ENCODE results near the gene IFITM5.

The IFITM5 gene

DNA sequence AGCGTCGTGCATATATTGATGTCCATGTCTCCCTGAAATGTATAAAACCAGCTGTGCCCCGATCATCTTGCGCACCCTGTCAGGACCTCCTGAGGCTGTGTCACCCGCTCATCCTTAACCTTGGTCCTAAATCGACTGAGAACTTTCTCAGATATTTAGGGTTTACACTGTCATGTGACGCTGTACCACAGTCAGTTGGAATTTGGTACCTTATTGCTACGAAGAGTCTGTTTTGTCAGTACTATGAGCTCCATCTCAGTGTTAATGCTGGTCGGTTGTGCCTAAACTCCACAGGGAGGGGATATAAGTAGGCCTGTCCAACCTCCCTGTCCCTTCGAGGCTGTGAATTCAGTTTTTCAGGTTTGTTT lies 6.5 kb upstream of the IFITM5 start (continued):
- TF ChIP-seq ZNF404 (tag by site-specific recombination; IDR thresholded peaks at IDR 0.05) (no peak), SP3 (tag by site-specific recombination; IDR thresholded peaks at IDR 0.05) (no peak), FEZF1 (tag by site-specific recombination; IDR thresholded peaks at IDR 0.05) (no peak), ZNF19 (tag by site-specific recombination; IDR thresholded peaks at IDR 0.05; ENCODE audit: low read depth) (no peak), GFI1B (tag by site-specific recombination; IDR thresholded peaks at IDR 0.05) (no peak), EGR2 (tag by site-specific recombination; IDR thresholded peaks at IDR 0.05; ENCODE audit: low read depth) (no peak)
- TF ChIP-seq, protein P1, sequence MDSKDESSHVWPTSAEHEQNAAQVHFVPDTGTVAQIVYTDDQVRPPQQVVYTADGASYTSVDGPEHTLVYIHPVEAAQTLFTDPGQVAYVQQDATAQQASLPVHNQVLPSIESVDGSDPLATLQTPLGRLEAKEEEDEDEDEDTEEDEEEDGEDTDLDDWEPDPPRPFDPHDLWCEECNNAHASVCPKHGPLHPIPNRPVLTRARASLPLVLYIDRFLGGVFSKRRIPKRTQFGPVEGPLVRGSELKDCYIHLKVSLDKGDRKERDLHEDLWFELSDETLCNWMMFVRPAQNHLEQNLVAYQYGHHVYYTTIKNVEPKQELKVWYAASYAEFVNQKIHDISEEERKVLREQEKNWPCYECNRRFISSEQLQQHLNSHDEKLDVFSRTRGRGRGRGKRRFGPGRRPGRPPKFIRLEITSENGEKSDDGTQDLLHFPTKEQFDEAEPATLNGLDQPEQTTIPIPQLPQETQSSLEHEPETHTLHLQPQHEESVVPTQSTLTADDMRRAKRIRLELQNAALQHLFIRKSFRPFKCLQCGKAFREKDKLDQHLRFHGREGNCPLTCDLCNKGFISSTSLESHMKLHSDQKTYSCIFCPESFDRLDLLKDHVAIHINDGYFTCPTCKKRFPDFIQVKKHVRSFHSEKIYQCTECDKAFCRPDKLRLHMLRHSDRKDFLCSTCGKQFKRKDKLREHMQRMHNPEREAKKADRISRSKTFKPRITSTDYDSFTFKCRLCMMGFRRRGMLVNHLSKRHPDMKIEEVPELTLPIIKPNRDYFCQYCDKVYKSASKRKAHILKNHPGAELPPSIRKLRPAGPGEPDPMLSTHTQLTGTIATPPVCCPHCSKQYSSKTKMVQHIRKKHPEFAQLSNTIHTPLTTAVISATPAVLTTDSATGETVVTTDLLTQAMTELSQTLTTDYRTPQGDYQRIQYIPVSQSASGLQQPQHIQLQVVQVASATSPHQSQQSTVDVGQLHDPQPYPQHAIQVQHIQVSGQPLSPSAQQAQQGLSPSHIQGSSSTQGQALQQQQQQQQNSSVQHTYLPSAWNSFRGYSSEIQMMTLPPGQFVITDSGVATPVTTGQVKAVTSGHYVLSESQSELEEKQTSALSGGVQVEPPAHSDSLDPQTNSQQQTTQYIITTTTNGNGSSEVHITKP (tag by site-specific recombination; IDR thresholded peaks at IDR 0.05), result no peak
- TF ChIP-seq, protein P2, sequence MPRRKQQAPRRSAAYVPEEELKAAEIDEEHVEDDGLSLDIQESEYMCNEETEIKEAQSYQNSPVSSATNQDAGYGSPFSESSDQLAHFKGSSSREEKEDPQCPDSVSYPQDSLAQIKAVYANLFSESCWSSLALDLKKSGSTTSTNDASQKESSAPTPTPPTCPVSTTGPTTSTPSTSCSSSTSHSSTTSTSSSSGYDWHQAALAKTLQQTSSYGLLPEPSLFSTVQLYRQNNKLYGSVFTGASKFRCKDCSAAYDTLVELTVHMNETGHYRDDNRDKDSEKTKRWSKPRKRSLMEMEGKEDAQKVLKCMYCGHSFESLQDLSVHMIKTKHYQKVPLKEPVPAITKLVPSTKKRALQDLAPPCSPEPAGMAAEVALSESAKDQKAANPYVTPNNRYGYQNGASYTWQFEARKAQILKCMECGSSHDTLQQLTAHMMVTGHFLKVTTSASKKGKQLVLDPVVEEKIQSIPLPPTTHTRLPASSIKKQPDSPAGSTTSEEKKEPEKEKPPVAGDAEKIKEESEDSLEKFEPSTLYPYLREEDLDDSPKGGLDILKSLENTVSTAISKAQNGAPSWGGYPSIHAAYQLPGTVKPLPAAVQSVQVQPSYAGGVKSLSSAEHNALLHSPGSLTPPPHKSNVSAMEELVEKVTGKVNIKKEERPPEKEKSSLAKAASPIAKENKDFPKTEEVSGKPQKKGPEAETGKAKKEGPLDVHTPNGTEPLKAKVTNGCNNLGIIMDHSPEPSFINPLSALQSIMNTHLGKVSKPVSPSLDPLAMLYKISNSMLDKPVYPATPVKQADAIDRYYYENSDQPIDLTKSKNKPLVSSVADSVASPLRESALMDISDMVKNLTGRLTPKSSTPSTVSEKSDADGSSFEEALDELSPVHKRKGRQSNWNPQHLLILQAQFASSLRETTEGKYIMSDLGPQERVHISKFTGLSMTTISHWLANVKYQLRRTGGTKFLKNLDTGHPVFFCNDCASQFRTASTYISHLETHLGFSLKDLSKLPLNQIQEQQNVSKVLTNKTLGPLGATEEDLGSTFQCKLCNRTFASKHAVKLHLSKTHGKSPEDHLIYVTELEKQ (tag by site-specific recombination; IDR thresholded peaks at IDR 0.05; ENCODE audit: borderline replicate concordance), result no peak
- TF ChIP-seq, protein P3, sequence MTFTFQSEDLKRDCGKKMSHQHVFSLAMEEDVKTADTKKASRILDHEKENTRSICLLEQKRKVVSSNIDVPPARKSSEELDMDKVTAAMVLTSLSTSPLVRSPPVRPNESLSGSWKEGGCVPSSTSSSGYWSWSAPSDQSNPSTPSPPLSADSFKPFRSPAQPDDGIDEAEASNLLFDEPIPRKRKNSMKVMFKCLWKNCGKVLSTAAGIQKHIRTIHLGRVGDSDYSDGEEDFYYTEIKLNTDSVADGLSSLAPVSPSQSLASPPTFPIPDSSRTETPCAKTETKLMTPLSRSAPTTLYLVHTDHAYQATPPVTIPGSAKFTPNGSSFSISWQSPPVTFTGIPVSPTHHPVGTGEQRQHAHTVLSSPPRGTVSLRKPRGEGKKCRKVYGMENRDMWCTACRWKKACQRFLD (tag by site-specific recombination; IDR thresholded peaks at IDR 0.05), result no peak
- TF ChIP-seq, protein P4, sequence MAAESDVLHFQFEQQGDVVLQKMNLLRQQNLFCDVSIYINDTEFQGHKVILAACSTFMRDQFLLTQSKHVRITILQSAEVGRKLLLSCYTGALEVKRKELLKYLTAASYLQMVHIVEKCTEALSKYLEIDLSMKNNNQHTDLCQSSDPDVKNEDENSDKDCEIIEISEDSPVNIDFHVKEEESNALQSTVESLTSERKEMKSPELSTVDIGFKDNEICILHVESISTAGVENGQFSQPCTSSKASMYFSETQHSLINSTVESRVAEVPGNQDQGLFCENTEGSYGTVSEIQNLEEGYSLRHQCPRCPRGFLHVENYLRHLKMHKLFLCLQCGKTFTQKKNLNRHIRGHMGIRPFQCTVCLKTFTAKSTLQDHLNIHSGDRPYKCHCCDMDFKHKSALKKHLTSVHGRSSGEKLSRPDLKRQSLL (tag by site-specific recombination; IDR thresholded peaks at IDR 0.05), result no peak

DNA sequence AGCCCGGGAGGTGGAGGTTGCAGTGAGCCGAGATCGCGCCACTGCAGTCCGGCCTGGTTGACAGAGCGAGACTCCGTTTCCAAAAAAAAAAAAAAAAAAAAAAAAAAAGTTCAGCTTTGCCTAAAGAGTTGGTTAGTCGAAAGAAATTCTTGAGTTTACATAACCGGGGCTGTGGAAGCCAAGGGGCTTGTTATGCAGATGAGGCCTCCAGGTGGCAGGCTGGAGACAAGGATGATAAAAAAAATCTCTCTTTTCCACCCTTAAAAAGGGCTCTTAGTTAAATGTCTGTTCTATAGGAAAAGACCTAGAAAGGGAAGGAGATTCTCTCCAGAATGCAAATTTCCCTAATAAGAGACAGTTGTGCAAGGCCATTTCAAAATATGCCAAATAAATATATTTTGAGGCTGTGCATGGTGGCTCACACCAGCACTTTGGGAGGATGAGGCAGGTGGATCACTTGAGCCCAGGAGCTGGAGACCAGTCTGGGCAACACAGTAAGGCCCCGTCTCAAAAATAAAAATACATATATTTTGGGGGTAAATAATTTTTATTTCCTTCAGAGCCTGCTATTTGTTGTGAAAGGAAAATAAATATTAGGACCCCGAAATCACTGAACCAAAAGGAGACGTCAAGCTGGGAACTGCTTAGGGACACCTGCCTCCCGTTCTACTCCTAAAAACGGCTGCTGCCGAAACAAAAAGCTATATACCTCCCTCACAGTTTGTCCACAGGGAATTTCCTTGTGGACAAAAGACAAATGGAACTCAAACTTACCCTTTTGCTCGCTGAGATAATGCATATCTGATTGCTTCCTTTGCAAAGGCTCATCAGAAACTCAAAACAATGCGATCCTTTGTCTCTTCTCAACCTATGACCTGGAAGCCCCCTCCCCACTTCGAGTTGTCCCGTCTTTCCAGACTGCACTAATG lies 5.9 kb upstream of the IFITM5 start:
- POLR2A ChIA-PET, result interaction anchor here (0.9 to 1.5 kb wide), 2 partner anchors 50 kb away, joined by 3 read pairs; no protein-coding TSS in a partner anchor
- no peak overlapping the region for H3K27ac ChIP-seq (ENCODE audit: extremely low read depth, low read depth, low read length)

More for the DNA sequence above, 5.9 kb upstream of the IFITM5 start:
- no peak overlapping the region for H3K4me3 ChIP-seq (ENCODE audit: low read depth, low read length)
- TF ChIP-seq ZNF76 (tag by site-specific recombination; IDR thresholded peaks at IDR 0.05; ENCODE audit: borderline replicate concordance, low read depth) (no peak), GLI4 (tag by site-specific recombination; IDR thresholded peaks at IDR 0.05) (no peak), ZNF549 (tag by site-specific recombination; IDR thresholded peaks at IDR 0.05) (no peak), SETDB1 (IDR thresholded peaks at IDR 0.05; ENCODE audit: insufficient read length, low read length) (no peak), ZNF654 (tag by site-specific recombination; IDR thresholded peaks at IDR 0.05; ENCODE audit: low read depth) (peak; percentile 14; the same call in 1 of the 2 replicates)
- TF ChIP-seq, protein P5, sequence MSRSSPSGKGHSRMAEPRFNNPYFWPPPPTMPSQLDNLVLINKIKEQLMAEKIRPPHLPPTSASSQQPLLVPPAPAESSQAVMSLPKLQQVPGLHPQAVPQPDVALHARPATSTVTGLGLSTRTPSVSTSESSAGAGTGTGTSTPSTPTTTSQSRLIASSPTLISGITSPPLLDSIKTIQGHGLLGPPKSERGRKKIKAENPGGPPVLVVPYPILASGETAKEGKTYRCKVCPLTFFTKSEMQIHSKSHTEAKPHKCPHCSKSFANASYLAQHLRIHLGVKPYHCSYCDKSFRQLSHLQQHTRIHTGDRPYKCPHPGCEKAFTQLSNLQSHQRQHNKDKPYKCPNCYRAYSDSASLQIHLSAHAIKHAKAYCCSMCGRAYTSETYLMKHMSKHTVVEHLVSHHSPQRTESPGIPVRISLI (tag by site-specific recombination; IDR thresholded peaks at IDR 0.05), result peak; percentile 69; the same call in 1 of the 2 replicates
- H3K9me3 ChIP-seq (ENCODE audit: control insufficient read depth, insufficient read depth, low read depth, low read length), result no peaks in the 10 kb centered on the region
- no peaks in the 10 kb centered on the region for H3K4me1 ChIP-seq (ENCODE audit: control insufficient read depth, insufficient read depth, low read length)
- no peaks in the 10 kb centered on the region for H3K36me3 ChIP-seq (ENCODE audit: control insufficient read depth in 2 of 2, insufficient read depth in 1 of 2, low read length in 2 of 2)
- CTCF ChIA-PET, result interaction anchor here (0.6 to 4.2 kb wide), 17 partner anchors 10 to 144 kb away, joined by 3 to 30 read pairs (median 5); partner anchors contain the start of gene PGGHG

Measured in HEK293 (cell line).